OCI-LY7 (cell line): Measurements from ENCODE around the gene MCEE. TPM values are rescaled to one million over a fixed set of nuclear protein-coding genes. Genes with fewer than 3 reads are reported as not detected.

Experiments used
- BruUV-seq: library from RNA; stranded (reverse); fragments of 400-500 nt; replicated peaks from 2 replicates; lab custom pipeline; 2021; lab: Mats Ljungman, UMichigan
- CTCF ChIA-PET: fragments of 300-600 bp; sonication (Branson Sonifier 250); formaldehyde crosslinking; loops from one replicate; lab custom pipeline; 2022; ENCODE audit warnings: antibody characterized with exemption; ENCODE audit not compliant: unreplicated experiment; lab: Charles Lee
- POLR2A ChIA-PET: fragments of 300-600 bp; sonication (Branson Sonifier 250); formaldehyde crosslinking; loops from one replicate; lab custom pipeline; 2022; ENCODE audit warnings: antibody characterized with exemption; lab: Charles Lee
- DNase-seq: peaks from one replicate; pipeline ENCODE4 v3.0.0-alpha.2; 2015; ENCODE audit warnings: low spot score
- H2AFZ ChIP-seq: fragments of 200-600 bp; sonication (generic), shearing (Covaris generic); 2 replicates; pipeline ENCODE4 v1.6.1; 2014; ENCODE audit warnings: mild to moderate bottlenecking, antibody characterized with exemption, low read length, moderate library complexity
- H3K27ac ChIP-seq: fragments of 200-600 bp; sonication (generic); 2 replicates; pipeline ENCODE4 v1.5.1; 2014; ENCODE audit warnings: mixed run types, low read depth, mild to moderate bottlenecking, moderate library complexity, low read length, inconsistent platforms; ENCODE audit not compliant: poor library complexity, severe bottlenecking
- H3K36me3 ChIP-seq: fragments of 200-600 bp; sonication (generic); 2 replicates; pipeline ENCODE4 v1.6.1; 2014; ENCODE audit warnings: mild to moderate bottlenecking, antibody characterized with exemption, low read length, moderate library complexity, mixed read lengths; ENCODE audit not compliant: insufficient read depth
- H3K4me1 ChIP-seq: fragments of 200-600 bp; sonication (generic); 2 replicates; pipeline ENCODE4 v1.5.1; 2014; ENCODE audit warnings: mild to moderate bottlenecking, low read length; ENCODE audit not compliant: insufficient read depth, poor library complexity, severe bottlenecking
- H3K4me2 ChIP-seq: fragments of 200-600 bp; sonication (generic); 2 replicates; pipeline ENCODE4 v1.6.1; 2014; ENCODE audit warnings: mild to moderate bottlenecking, low read length
- H3K4me3 ChIP-seq: fragments of 200-600 bp; sonication (generic); 2 replicates; pipeline ENCODE4 v1.5.1; 2014; ENCODE audit warnings: mild to moderate bottlenecking, low read depth, low read length; ENCODE audit not compliant: poor library complexity, severe bottlenecking
- H3K79me2 ChIP-seq: fragments of 200-600 bp; sonication (generic); 2 replicates; pipeline ENCODE4 v1.6.1; 2016; ENCODE audit warnings: low read depth, mild to moderate bottlenecking, low read length, moderate library complexity, mixed read lengths; ENCODE audit not compliant: insufficient read depth
- H3K9me2 ChIP-seq: fragments of 200-600 bp; sonication (generic); 2 replicates; pipeline ENCODE4 v1.6.1; 2016; ENCODE audit warnings: mild to moderate bottlenecking, low read length, mixed read lengths; ENCODE audit not compliant: insufficient read depth
- H3K9me3 ChIP-seq: fragments of 200-600 bp; sonication (generic); 2 replicates; pipeline ENCODE4 v1.6.1; 2014; ENCODE audit warnings: mild to moderate bottlenecking, mixed run types, low read length, mixed read lengths
- H4K20me1 ChIP-seq: fragments of 200-600 bp; sonication (generic); 2 replicates; pipeline ENCODE4 v1.6.1; 2014; ENCODE audit warnings: mild to moderate bottlenecking, antibody characterized with exemption, low read length, moderate library complexity, mixed read lengths; ENCODE audit not compliant: insufficient read depth
- CTCF ChIP-seq: fragments of 200-600 bp; sonication (generic); conservative IDR thresholded peaks from 2 replicates; pipeline ENCODE4 v1.5.1; 2014; ENCODE audit warnings: mild to moderate bottlenecking, antibody characterized with exemption, low read length, moderate library complexity, mixed read lengths
- EZH2phosphoT487 ChIP-seq: fragments of 200-600 bp; sonication (generic); IDR thresholded peaks from 2 replicates; pipeline ENCODE4 v1.6.1; 2018; ENCODE audit warnings: low read depth, borderline replicate concordance, mild to moderate bottlenecking, mixed run types, antibody characterized with exemption, low read length, moderate library complexity, mixed read lengths
- intact Hi-C: fragments of 100-400 bp; cut with micrococcal nuclease; formaldehyde crosslinking; loops from one replicate; pipeline ENCODE4 v1.10.0; 2022; ENCODE audit not compliant: unreplicated experiment
- total RNA-seq, 2 experiments: library from RNA; depleted of rRNA in 1 of 2; stranded (reverse); fragments of >200 nt in 1 of 2; shearing (Covaris generic) in 1 of 2; gene quantifications; 2 replicates each; pipeline ENCODE4 v1.2.3, GENCODE V29; 2014 to 2022

MCEE gene
- total RNA-seq, 2 experiments from 2014 or later: 26.4 to 30.8 TPM

- no TSS peak for BruUV-seq
- no peaks in the 10 kb centered on the region for H4K20me1 ChIP-seq
- no peaks in the 10 kb centered on the region for H3K9me2 ChIP-seq
- H3K4me3 ChIP-seq: no peak overlapping the region
- TF ChIP-seq EZH2phosphoT487 (no peak), CTCF (no peak)
- no peak for DNase-seq
- no peaks in the 10 kb centered on the region for H3K4me1 ChIP-seq
- POLR2A ChIA-PET: interaction anchor here (0.5 kb wide), 1 partner anchor 112 kb away, joined by 3 read pairs; no protein-coding TSS in a partner anchor
- CTCF ChIA-PET: no interaction called here
- peaks cover 64% of the 10 kb centered on the region for H3K36me3 ChIP-seq
- no peaks in the 10 kb centered on the region for H3K9me3 ChIP-seq
- H3K27ac ChIP-seq: no peak overlapping the region
- H3K79me2 ChIP-seq: peaks cover 3% of the 10 kb centered on the region; the same call in 1 of the 2 replicates
- intact Hi-C loops: no loop called here
- H3K4me2 ChIP-seq: no peak overlapping the region
- H2AFZ ChIP-seq: no peak overlapping the region
Observed at GRCh38 chr2:71078624-71079023, 51.4 kb downstream of the MCEE start.

GRCh38 chr2:71074893-71075395 lies 55.1 kb downstream of the MCEE start:
- no peak overlapping the region for H3K27ac ChIP-seq
- CTCF ChIA-PET: no interaction called here
- no peaks in the 10 kb centered on the region for H3K9me2 ChIP-seq
- POLR2A ChIA-PET: interaction anchor here (0.9 to 1.0 kb wide), 2 partner anchors 11 to 161 kb away, joined by 4 to 5 read pairs; no protein-coding TSS in a partner anchor
- no TSS peak for BruUV-seq
- no peak for TF ChIP-seq EZH2phosphoT487
- TF ChIP-seq CTCF: no peak
- H3K4me3 ChIP-seq: no peak overlapping the region
- intact Hi-C loops: no loop called here
- no peak overlapping the region for H2AFZ ChIP-seq
- no peaks in the 10 kb centered on the region for H3K9me3 ChIP-seq
- peaks cover 31% of the 10 kb centered on the region for H3K4me1 ChIP-seq
- no peak overlapping the region for H3K4me2 ChIP-seq
- H3K79me2 ChIP-seq: peaks cover 37% of the 10 kb centered on the region
- H4K20me1 ChIP-seq: peaks cover 4% of the 10 kb centered on the region; the same call in 1 of the 2 replicates
- H3K36me3 ChIP-seq: peaks cover 96% of the 10 kb centered on the region
- no peak for DNase-seq

GRCh38 chr2:71073475-71073874 lies 56.6 kb downstream of the MCEE start:
- peaks cover 52% of the 10 kb centered on the region for H3K79me2 ChIP-seq
- H3K9me2 ChIP-seq: no peaks in the 10 kb centered on the region
- no peaks in the 10 kb centered on the region for H3K9me3 ChIP-seq
- H3K4me2 ChIP-seq: no peak overlapping the region
- H4K20me1 ChIP-seq: peaks cover 18% of the 10 kb centered on the region
- intact Hi-C loops: no loop called here
- CTCF ChIA-PET: no interaction called here
- peaks cover 38% of the 10 kb centered on the region for H3K4me1 ChIP-seq
- H3K4me3 ChIP-seq: no peak overlapping the region
- POLR2A ChIA-PET: no interaction called here
- no TSS peak for BruUV-seq
- DNase-seq: no peak
- no peak overlapping the region for H3K27ac ChIP-seq
- peaks cover 90% of the 10 kb centered on the region for H3K36me3 ChIP-seq
- TF ChIP-seq CTCF: no peak
- no peak for TF ChIP-seq EZH2phosphoT487
- H2AFZ ChIP-seq: no peak overlapping the region
